B cell (primary cell): ENCODE results near the gene ACTR2. TPM values are rescaled to one million over a fixed set of nuclear protein-coding genes. Genes with fewer than 3 reads are reported as not detected.
A peak's percentile ranks its signal among the peaks of the same experiment; 100 is the strongest.

Experiments
- ATAC-seq: fragments of 200-7000 bp; cut with Tn5 transposase; one replicate; pipeline ENCODE4 v1.10.0; 2021; ENCODE audit warnings: low read depth, mild to moderate bottlenecking, moderate number of reproducible peaks, moderate library complexity
- CTCF ChIA-PET: fragments of 350-600 bp; sonication (Branson Sonifier 250); formaldehyde crosslinking; loops from one replicate; lab custom pipeline; 2021; ENCODE audit warnings: antibody characterized with exemption, inconsistent platforms; lab: Charles Lee
- POLR2A ChIA-PET: fragments of 350-600 bp; sonication (Branson Sonifier 250); formaldehyde crosslinking; loops from one replicate; lab custom pipeline; 2021; ENCODE audit warnings: antibody characterized with exemption; lab: Charles Lee
- DNase-seq: peaks from one replicate; pipeline ENCODE4 v3.0.0; 2013
- H2AFZ ChIP-seq: 2 replicates; pipeline ENCODE4 v1.6.1; 2012; ENCODE audit warnings: mild to moderate bottlenecking, low read depth, low read length; ENCODE audit not compliant: insufficient read depth, poor library complexity, severe bottlenecking
- H3K27ac ChIP-seq, 2 donors: 1 replicate in 1 of 2; 2 replicates in 1 of 2; pipeline ENCODE4 v1.5.1; 2012 to 2013; ENCODE audit warnings: low read length in 2 of 2, mild to moderate bottlenecking in 2 of 2, moderate library complexity in 1 of 2
- H3K27me3 ChIP-seq, 4 experiments: fragments of 200-600 bp in 1 of 4; sonication (generic) in 1 of 4; replicated peaks in 1 of 4; 1 replicate in 2 of 4; 2 replicates in 2 of 4; pipeline versions ENCODE4 v1.6.1 to v1.7.0; 2013 to 2016; ENCODE audit warnings: low read length in 3 of 4, mild to moderate bottlenecking in 2 of 4, mixed read lengths in 1 of 4, moderate library complexity in 1 of 4; ENCODE audit not compliant: insufficient read depth in 4 of 4, control insufficient read depth in 3 of 4; ENCODE audit errors: control extremely low read depth in 1 of 4
- H3K36me3 ChIP-seq, 2 experiments: replicated peaks in 1 of 2; 1 replicate in 1 of 2; 2 replicates in 1 of 2; pipeline versions ENCODE4 v1.6.1 to v1.7.1; 2013; ENCODE audit warnings: low read length in 1 of 2; ENCODE audit not compliant: insufficient read depth in 2 of 2, control insufficient read depth in 1 of 2; ENCODE audit errors: control extremely low read depth in 1 of 2, extremely low read depth in 1 of 2
- H3K4me1 ChIP-seq, 2 donors: fragments of 200-600 bp in 1 of 2; sonication (generic) in 1 of 2; 1 replicate in 1 of 2; 2 replicates in 1 of 2; pipeline versions ENCODE4 v1.5.1 to v1.6.1; 2013 to 2017; ENCODE audit warnings: low read length in 2 of 2; ENCODE audit not compliant: control insufficient read depth in 2 of 2, insufficient read depth in 2 of 2
- H3K4me2 ChIP-seq: replicated peaks from 2 replicates; pipeline ENCODE3; 2012; ENCODE audit warnings: mild to moderate bottlenecking, low read depth, low read length; ENCODE audit not compliant: poor library complexity, severe bottlenecking
- H3K4me3 ChIP-seq, 5 experiments: fragments of 200-600 bp in 1 of 5; sonication (generic) in 1 of 5; 1 replicate in 3 of 5; 2 replicates in 2 of 5; pipeline versions ENCODE4 v1.5.1 to v1.7.0; 2011 to 2016; ENCODE audit warnings: low read length in 4 of 5, mild to moderate bottlenecking in 4 of 5, low read depth in 2 of 5, control low read depth in 1 of 5, moderate library complexity in 1 of 5; ENCODE audit not compliant: insufficient read depth in 1 of 5; ENCODE audit errors: control extremely low read depth in 1 of 5, extremely low read depth in 1 of 5
- H3K79me2 ChIP-seq: fragments of 200-600 bp; sonication (generic); one replicate; pipeline ENCODE4 v1.6.0; 2016; ENCODE audit warnings: low read length; ENCODE audit not compliant: control insufficient read depth, insufficient read depth
- H3K9ac ChIP-seq: fragments of 200-600 bp; sonication (generic); 2 replicates; pipeline ENCODE4 v1.6.1; 2017; ENCODE audit warnings: mild to moderate bottlenecking, low read length, moderate library complexity
- H3K9me3 ChIP-seq, 3 donors: one replicate each; pipeline versions ENCODE4 v1.6.1 to v1.7.1; 2013; ENCODE audit warnings: low read length in 2 of 3; ENCODE audit not compliant: control insufficient read depth in 2 of 3, insufficient read depth in 1 of 3; ENCODE audit errors: control extremely low read depth in 1 of 3
- H4K20me1 ChIP-seq: 2 replicates; pipeline ENCODE4 v1.6.0; 2012; ENCODE audit warnings: mild to moderate bottlenecking, low read length; ENCODE audit not compliant: insufficient read depth, control insufficient read depth, poor library complexity, severe bottlenecking
- H3K27ac Mint-ChIP-seq: one replicate; pipeline ENCODE4 v1.8.0; 2021; ENCODE audit warnings: mixed read lengths
- H3K27me3 Mint-ChIP-seq: one replicate; pipeline ENCODE4 v1.8.0; 2021; ENCODE audit warnings: mixed read lengths
- H3K4me1 Mint-ChIP-seq: one replicate; pipeline ENCODE4 v1.8.0; 2021; ENCODE audit warnings: mixed read lengths
- H3K4me3 Mint-ChIP-seq: one replicate; pipeline ENCODE4 v1.8.0; 2021; ENCODE audit warnings: mixed read lengths
- H3K9me3 Mint-ChIP-seq: one replicate; pipeline ENCODE4 v1.8.0; 2022; ENCODE audit warnings: mixed read lengths; ENCODE audit not compliant: insufficient read depth
- EZH2 ChIP-seq: IDR thresholded peaks from 2 replicates; pipeline ENCODE4 v1.6.1; 2012; ENCODE audit warnings: borderline replicate concordance, low read depth, mild to moderate bottlenecking, moderate library complexity, low read length; ENCODE audit not compliant: insufficient read depth, poor library complexity, severe bottlenecking
- WGBS: methylation state at CpG from one replicate; pipeline ENCODE4 v1.1.5; 2013; ENCODE audit warnings: missing lambda C conversion rate; ENCODE audit not compliant: insufficient coverage; 5-methylcytosine and 5-hydroxymethylcytosine counted together
- intact Hi-C: fragments of 100-400 bp; cut with micrococcal nuclease; formaldehyde crosslinking; loops from one replicate; pipeline ENCODE4 v1.10.0; 2022
- polyA plus RNA-seq: library from polyadenylated mRNA; depleted of rRNA; stranded (reverse); fragments of >200 nt; gene quantifications from 2 replicates; pipeline ENCODE4 v1.2.3, GENCODE V29; 2012
- total RNA-seq, 2 donors: library from RNA; stranded (reverse); fragments of 120-200 nt in 1 of 2; gene quantifications; 1 replicate in 1 of 2; 2 replicates in 1 of 2; pipeline versions ENCODE4 v1.2.3 to v1.2.4, GENCODE V29; 2013 to 2022
- TF ChIP-seq, protein P1 (sequence below): fragments of 200-600 bp; IDR thresholded peaks from one replicate; pipeline ENCODE4 v1.8.0; 2022; ENCODE audit warnings: antibody characterized with exemption, mild to moderate bottlenecking

The ACTR2 gene
- total and polyA plus RNA-seq, 2 donors (not counting 1 experiment from before 2014, with no cell fraction given), result 41.8 to 284 TPM

DNA sequence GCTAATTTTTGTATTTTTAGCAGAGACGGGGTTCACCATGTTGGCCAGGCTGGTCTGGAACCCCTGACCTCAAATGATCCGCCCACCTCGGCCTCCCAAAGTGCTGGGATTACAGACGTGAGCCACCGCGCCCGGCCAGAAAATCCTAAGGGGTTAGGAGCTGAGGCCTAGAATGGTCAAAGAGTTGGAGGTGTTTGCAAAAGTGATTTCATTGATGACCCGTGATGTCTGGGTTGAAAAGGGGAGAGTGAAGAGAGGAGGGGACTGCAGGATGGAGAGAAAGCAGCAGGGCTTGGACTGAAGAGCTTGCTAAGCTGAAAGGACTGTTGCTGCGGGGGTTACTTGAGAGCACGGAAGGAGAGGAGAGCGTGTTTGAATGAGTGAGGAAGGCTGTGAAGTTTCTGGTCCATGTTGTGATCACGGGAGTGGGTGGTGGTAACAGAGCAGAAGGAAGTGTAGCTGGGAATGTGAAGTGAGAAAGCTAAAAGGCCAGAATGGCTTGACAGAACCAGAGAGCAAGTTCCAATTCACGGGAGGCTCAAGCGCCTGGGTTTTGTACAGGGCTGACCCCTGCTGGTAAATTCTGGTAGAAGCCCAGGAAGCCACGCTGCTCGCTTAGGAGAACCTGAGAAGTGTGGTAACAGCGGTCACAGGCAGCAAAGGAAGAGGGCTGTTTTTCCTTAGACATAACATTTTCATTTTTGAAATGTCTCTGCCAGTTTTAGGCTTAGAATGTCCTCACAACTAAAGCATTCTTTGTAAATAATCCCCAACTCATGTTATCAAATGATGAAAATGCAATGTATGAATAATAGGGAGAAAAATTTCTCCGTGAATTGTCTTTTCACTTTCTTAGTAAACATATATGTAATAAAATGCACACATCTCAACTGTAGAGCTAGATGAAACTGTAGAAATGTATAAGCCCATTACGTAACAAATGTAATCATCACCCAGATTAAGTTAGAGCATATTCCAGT is 40.5 kb upstream of the ACTR2 start:
- H3K4me1 Mint-ChIP-seq, result peaks cover 6% of the 10 kb centered on the region
- H3K4me3 ChIP-seq, result no peak overlapping the region
- peak; percentile 78 for DNase-seq
- no peaks in the 10 kb centered on the region for H4K20me1 ChIP-seq
- POLR2A ChIA-PET, result interaction anchor here (1.0 kb wide), 1 partner anchor 122 kb away, joined by 3 read pairs; no protein-coding TSS in a partner anchor
- no peaks in the 10 kb centered on the region for H3K36me3 ChIP-seq
- TF ChIP-seq, protein P1, sequence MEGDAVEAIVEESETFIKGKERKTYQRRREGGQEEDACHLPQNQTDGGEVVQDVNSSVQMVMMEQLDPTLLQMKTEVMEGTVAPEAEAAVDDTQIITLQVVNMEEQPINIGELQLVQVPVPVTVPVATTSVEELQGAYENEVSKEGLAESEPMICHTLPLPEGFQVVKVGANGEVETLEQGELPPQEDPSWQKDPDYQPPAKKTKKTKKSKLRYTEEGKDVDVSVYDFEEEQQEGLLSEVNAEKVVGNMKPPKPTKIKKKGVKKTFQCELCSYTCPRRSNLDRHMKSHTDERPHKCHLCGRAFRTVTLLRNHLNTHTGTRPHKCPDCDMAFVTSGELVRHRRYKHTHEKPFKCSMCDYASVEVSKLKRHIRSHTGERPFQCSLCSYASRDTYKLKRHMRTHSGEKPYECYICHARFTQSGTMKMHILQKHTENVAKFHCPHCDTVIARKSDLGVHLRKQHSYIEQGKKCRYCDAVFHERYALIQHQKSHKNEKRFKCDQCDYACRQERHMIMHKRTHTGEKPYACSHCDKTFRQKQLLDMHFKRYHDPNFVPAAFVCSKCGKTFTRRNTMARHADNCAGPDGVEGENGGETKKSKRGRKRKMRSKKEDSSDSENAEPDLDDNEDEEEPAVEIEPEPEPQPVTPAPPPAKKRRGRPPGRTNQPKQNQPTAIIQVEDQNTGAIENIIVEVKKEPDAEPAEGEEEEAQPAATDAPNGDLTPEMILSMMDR, result peak; percentile 83
- no peak for TF ChIP-seq EZH2
- H3K9ac ChIP-seq, result no peak overlapping the region
- intact Hi-C loops, result loop anchor here (1.0 to 10.0 kb wide), 2 partner anchors 123 to 388 kb away; no protein-coding TSS in a partner anchor
- CTCF ChIA-PET, result interaction anchor here (0.7 to 6.2 kb wide), 24 partner anchors 9 to 856 kb away, joined by 3 to 73 read pairs (median 3); partner anchors contain the start of genes ACTR2 and CEP68
- ATAC-seq, result peak; percentile 85
- H3K27ac ChIP-seq, result no peak overlapping the region
- H3K4me3 Mint-ChIP-seq, result no peak overlapping the region
- H3K4me1 ChIP-seq, result peaks cover 5 to 6% of the 10 kb centered on the region in 2 donors
- H3K27me3 ChIP-seq, result peaks cover 0 to 6% (median 0%) of the 10 kb centered on the region in 4 experiments
- no peaks in the 10 kb centered on the region for H3K79me2 ChIP-seq
- peak overlapping the region; percentile 49 for H2AFZ ChIP-seq
- no peaks in the 10 kb centered on the region for H3K9me3 Mint-ChIP-seq
- H3K27me3 Mint-ChIP-seq, result peaks cover 19% of the 10 kb centered on the region
- 73% methylated on average over 14 of the region's 19 CpGs for WGBS
- no peak overlapping the region for H3K27ac Mint-ChIP-seq
- no peaks in the 10 kb centered on the region for H3K9me3 ChIP-seq
- H3K4me2 ChIP-seq, result no peak overlapping the region

DNA sequence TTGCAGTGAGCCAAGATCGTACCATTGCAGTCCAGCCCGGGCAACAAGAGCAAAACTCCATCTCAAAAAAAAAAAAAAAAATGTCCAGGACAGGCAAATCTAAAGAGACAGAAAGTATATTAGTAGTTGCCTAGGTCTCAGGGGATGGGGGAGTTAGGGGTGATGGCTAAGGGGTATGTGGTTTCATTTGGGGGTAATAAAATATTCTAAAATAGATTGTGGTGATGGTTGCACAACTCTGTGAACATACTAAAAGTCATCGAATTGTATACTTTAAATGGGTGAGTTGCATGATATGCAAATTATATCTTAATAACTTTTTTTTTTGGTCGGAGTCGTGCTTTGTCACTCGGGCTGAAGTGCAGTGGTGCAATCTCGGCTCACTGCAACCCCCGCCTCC is 34.2 kb upstream of the ACTR2 start:
- DNase-seq (no peak), ATAC-seq (no peak)
- Histone ChIP-seq H4K20me1 (no peaks in the 10 kb centered on the region), H3K9ac (no peak overlapping the region), H3K4me3 (no peak overlapping the region), H3K4me1 (no peaks in the 10 kb centered on the region), H3K36me3 (no peaks in the 10 kb centered on the region), H2AFZ (no peak overlapping the region), H3K79me2 (no peaks in the 10 kb centered on the region), H3K9me3 (no peaks in the 10 kb centered on the region), H3K27me3 (peaks cover 0 to 6% (median 0%) of the 10 kb centered on the region in 4 experiments), H3K4me2 (no peak overlapping the region), H3K27ac (no peak overlapping the region)
- ChIA-PET CTCF (interaction anchor here (0.7 kb wide), 1 partner anchor 12 kb away, joined by 3 read pairs; no protein-coding TSS in a partner anchor), POLR2A (no interaction called here)
- WGBS, result no CpG with 5 or more reads among the region's 8 CpGs
- intact Hi-C loops, result no loop called here
- Mint-ChIP-seq H3K4me3 (no peak overlapping the region), H3K27me3 (peaks cover 20% of the 10 kb centered on the region), H3K9me3 (no peaks in the 10 kb centered on the region), H3K27ac (no peak overlapping the region), H3K4me1 (no peaks in the 10 kb centered on the region)
- TF ChIP-seq, protein P1, result no peak
- TF ChIP-seq EZH2, result no peak
